Measurements from ENCODE around the gene IGSF9B.

DNA sequence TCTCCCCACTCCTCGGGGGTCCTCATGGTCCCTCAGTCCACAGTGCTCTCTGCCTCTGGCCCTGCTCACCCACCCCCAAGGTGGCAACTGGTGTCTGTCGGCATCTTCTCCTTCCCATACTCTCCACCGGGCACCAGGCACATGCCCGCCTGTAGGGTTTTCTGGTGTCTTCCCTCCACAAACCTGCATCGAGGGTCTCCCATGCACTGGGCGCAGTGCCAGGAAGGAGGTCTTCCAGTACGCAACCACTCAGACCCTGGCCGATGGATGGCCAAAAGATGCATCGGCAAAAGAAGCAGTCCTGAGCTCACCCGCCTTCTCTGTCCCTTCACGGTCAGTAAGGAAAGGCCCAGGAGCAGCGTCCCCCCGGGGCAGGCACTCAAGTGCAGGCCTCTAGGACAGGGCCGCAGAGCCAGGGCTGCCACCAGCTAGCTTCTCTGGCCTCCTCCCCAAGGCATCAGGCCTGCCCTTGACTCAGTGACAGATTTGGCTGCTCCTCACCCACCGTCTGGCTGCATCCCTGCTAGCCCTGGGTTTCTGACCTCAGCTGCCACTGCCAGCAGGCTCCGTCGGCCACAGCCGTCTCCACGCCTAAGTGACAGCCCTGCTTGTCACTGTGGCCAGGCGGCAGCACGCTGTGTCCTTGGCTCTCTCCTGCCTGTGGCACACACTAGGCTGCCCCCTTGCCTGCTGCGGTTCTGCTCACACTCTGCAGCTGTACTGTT, 32.1 kb upstream of the IGSF9B start:
- TF ChIP-seq POLR2AphosphoS5 (IDR thresholded peaks at IDR 0.05; ENCODE audit: low read depth, low read length) (no peak), POLR2A (IDR thresholded peaks at IDR 0.05; ENCODE audit: low read depth, low read length) (no peak)

All from GM12891 (cell line).